Transverse colon (tissue), 4 donors: ENCODE measurements around the gene LYRM4.

ENCODE experiments used
- CTCF ChIP-seq, 5 experiments: fragments of 200-600 bp in 3 of 5; fragments of 450-650 bp in 2 of 5; sonication (generic) in 3 of 5; IDR thresholded peaks; 1 replicate in 2 of 5; 2 replicates in 3 of 5; pipeline ENCODE4 v1.5.1; 2016 to 2017; ENCODE audit warnings: antibody characterized with exemption in 5 of 5, inconsistent platforms in 3 of 5, mild to moderate bottlenecking in 2 of 5, moderate library complexity in 1 of 5
- EP300 ChIP-seq: sonication (generic); formaldehyde crosslinking; IDR thresholded peaks from one replicate; pipeline ENCODE4 v1.6.1; 2017; ENCODE audit warnings: antibody characterized with exemption, low read depth
- POLR2A ChIP-seq: fragments of 450-650 bp; IDR thresholded peaks from one replicate; pipeline ENCODE4 v1.6.1; 2016; ENCODE audit warnings: antibody characterized with exemption, mild to moderate bottlenecking, moderate library complexity
- POLR2AphosphoS5 ChIP-seq, 3 donors: sonication (generic); formaldehyde crosslinking; IDR thresholded peaks; one replicate each; pipeline ENCODE4 v1.6.1; 2016; ENCODE audit warnings: antibody characterized with exemption in 3 of 3

- TF ChIP-seq EP300: no peak
- TF ChIP-seq CTCF (IDR thresholded peaks at IDR 0.05): no peak
- TF ChIP-seq POLR2AphosphoS5 (IDR thresholded peaks at IDR 0.05): no peak
- TF ChIP-seq POLR2A: no peak
Measured at GRCh38 chr6:5083307-5083583, 177.5 kb downstream of the LYRM4 start.
